Stomach (tissue), 9 donors: ENCODE results near the gene ZNF384. TPM values are rescaled to one million over a fixed set of nuclear protein-coding genes. Genes with fewer than 3 reads are reported as not detected.
"Not testable (repeated sequence)": the region's sequence is repeated elsewhere in the genome, so short reads cannot be mapped to it uniquely, and the experiment has no call there.

Source experiments
- DNase-seq, 2 donors: peaks; one replicate each; pipeline versions ENCODE4 v3.0.0 to v3.0.0-alpha.2; 2013 to 2019
- H3K27ac ChIP-seq, 5 donors: fragments of 200-600 bp in 4 of 5; sonication (generic) in 4 of 5; one replicate each; pipeline ENCODE4 v1.5.1; 2013 to 2019; ENCODE audit warnings: mild to moderate bottlenecking in 1 of 5, moderate library complexity in 1 of 5
- H3K27me3 ChIP-seq, 3 donors: fragments of 200-600 bp; sonication (generic); one replicate each; pipeline ENCODE4 v1.5.1; 2017 to 2019; ENCODE audit warnings: mixed run types in 1 of 3
- H3K36me3 ChIP-seq, 4 donors: fragments of 200-600 bp; sonication (generic); 1 replicate in 3 of 4; 2 replicates in 1 of 4; pipeline ENCODE4 v1.5.1; 2016 to 2019
- H3K4me1 ChIP-seq, 4 donors: fragments of 200-600 bp; sonication (generic); one replicate each; pipeline ENCODE4 v1.5.1; 2016 to 2019
- H3K4me3 ChIP-seq, 4 donors: fragments of 200-600 bp; sonication (generic) in 3 of 4; one replicate each; pipeline ENCODE4 v1.5.1; 2016 to 2019; ENCODE audit warnings: mild to moderate bottlenecking in 1 of 4
- H3K9me3 ChIP-seq, 4 donors: fragments of 200-600 bp; sonication (generic); one replicate each; pipeline ENCODE4 v1.5.1; 2016 to 2019
- EP300 ChIP-seq: sonication (generic); formaldehyde crosslinking; IDR thresholded peaks from one replicate; pipeline ENCODE4 v1.6.1; 2017; ENCODE audit warnings: antibody characterized with exemption
- POLR2A ChIP-seq, 4 donors: fragments of 450-650 bp; IDR thresholded peaks; one replicate each; pipeline ENCODE4 v1.6.1; 2016; ENCODE audit warnings: antibody characterized with exemption in 4 of 4, control low read depth in 2 of 4, mild to moderate bottlenecking in 1 of 4, moderate library complexity in 1 of 4
- POLR2AphosphoS5 ChIP-seq, 3 donors: sonication (generic); formaldehyde crosslinking; IDR thresholded peaks; one replicate each; pipeline ENCODE4 v1.6.1; 2016; ENCODE audit warnings: antibody characterized with exemption in 3 of 3
- WGBS, 5 donors: extraction: QIAGEN DNeasy Blood & Tissue Kit in 3 of 5; methylation state at CpG; one replicate each; pipeline versions ENCODE4 v1.1.5 to v1.1.7; 2013 to 2018; 5-methylcytosine and 5-hydroxymethylcytosine counted together
- intact Hi-C: fragments of 100-400 bp; cut with DNase I; formaldehyde crosslinking; loops from one replicate; pipeline ENCODE4 v1.15.1; 2023; ENCODE audit warnings: low total_unique reads
- polyA plus RNA-seq, 3 donors: library from polyadenylated mRNA; stranded (reverse); fragments of 200-250 nt; gene quantifications; one replicate each; pipeline ENCODE4 v1.2.3, GENCODE V29; 2013
- total RNA-seq, 5 donors: library from RNA; depleted of rRNA; stranded (reverse); fragments of >200 nt; gene quantifications; one replicate each; pipeline versions ENCODE4 v1.1.0 to v1.2.3, GENCODE V29; 2014 to 2016
- TF ChIP-seq, protein P1 (sequence below), 7 experiments: fragments of 450-650 bp in 4 of 7; fragments of 200-600 bp in 3 of 7; sonication (generic) in 3 of 7; IDR thresholded peaks; one replicate each; pipeline ENCODE4 v1.5.1; 2016 to 2019; ENCODE audit warnings: antibody characterized with exemption in 7 of 7, control low read depth in 2 of 7, mild to moderate bottlenecking in 1 of 7
- donor health status: healthy with polysubstance abuse.
- donor health status: Bipolar disorder and iron deficiency.
- donor health status: healthy.

The ZNF384 gene
- total and polyA plus RNA-seq, 8 donors: 16.5 to 207 (median 28.1) TPM

DNA sequence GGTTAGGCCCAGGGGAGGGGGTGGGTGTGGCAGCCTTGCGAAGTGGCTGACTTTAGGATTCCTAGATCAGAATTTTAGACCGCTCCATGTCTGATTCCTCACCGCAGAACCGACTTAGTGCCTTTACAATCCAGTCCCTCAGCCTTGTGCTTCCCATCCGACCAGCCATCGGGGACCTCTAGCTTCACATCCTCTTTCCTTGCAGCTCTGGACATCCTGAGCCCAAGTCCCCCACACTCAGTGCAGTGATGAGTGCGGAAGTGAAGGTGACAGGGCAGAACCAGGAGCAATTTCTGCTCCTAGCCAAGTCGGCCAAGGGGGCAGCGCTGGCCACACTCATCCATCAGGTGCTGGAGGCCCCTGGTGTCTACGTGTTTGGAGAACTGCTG is 35.2 kb upstream of the ZNF384 start:
- no peaks in the 10 kb centered on the region for H3K27me3 ChIP-seq
- H3K4me1 ChIP-seq: peaks cover 7 to 16% (median 14%) of the 10 kb centered on the region in 4 donors
- intact Hi-C loops: no loop called here
- peak overlapping the region; percentile 83 to 92 (median 90) for H3K27ac ChIP-seq
- H3K4me3 ChIP-seq: peak overlapping the region; percentile 59 to 65 (median 61)
- TF ChIP-seq POLR2A (IDR thresholded peaks at IDR 0.05) (no peak), EP300 (no peak), POLR2AphosphoS5 (IDR thresholded peaks at IDR 0.05) (no peak)
- TF ChIP-seq, protein P1, sequence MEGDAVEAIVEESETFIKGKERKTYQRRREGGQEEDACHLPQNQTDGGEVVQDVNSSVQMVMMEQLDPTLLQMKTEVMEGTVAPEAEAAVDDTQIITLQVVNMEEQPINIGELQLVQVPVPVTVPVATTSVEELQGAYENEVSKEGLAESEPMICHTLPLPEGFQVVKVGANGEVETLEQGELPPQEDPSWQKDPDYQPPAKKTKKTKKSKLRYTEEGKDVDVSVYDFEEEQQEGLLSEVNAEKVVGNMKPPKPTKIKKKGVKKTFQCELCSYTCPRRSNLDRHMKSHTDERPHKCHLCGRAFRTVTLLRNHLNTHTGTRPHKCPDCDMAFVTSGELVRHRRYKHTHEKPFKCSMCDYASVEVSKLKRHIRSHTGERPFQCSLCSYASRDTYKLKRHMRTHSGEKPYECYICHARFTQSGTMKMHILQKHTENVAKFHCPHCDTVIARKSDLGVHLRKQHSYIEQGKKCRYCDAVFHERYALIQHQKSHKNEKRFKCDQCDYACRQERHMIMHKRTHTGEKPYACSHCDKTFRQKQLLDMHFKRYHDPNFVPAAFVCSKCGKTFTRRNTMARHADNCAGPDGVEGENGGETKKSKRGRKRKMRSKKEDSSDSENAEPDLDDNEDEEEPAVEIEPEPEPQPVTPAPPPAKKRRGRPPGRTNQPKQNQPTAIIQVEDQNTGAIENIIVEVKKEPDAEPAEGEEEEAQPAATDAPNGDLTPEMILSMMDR (IDR thresholded peaks at IDR 0.05): no peak
- 6 to 18% (median 11%) methylated on average over 10 of the region's 10 CpGs for WGBS, 5 donors
- H3K9me3 ChIP-seq: no peaks in the 10 kb centered on the region
- peaks cover 16 to 31% (median 20%) of the 10 kb centered on the region in 4 donors for H3K36me3 ChIP-seq
- peak; percentile 27 to 52 for DNase-seq

DNA sequence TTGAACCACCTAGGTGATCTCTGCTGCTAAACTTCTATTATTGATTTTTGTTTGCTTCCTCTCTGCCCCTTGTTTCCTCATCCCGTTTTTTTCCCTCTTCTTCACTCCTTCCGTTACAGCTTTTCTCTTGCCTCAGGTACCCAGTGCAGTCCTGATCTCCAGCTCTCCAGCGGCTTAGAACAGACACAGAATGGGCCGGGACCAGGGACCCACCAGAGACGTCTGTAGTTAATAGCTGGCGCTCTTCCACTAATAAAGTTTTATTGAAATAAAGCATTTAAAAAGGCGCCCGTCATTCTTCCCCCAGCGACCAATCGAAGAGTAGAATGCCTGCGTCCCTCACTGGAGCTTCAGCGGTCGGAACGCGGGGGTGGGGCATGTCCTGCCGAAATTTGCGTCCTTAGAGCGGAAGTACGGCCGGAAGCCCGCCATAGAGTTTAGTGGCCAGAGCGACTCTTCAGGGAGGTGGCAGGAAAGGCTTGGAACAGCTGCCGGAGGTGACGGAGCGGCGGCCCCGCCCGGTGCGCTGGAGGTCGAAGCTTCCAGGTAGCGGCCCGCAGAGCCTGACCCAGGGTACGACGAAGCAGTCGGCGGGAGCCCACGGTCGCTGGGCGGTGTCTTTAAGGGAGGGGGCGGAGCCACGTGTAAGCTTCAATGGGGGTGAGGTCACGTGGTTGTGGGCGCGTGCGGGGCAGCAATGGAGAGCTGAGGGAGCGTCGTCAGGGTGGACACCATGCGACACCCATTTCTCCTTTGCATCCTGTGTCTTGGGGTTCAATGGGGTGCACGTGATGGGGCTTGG is 34.6 kb upstream of the ZNF384 start, which contains the start of gene COPS7A:
Gene COPS7A (plus strand): TSS at position 440 of the 802 bp plus-strand sequence. CDS start 611 bp downstream, outside the sequence.
- TF ChIP-seq POLR2A (IDR thresholded peaks at IDR 0.05) (peak in 1 of 4 donors; percentile 14), POLR2AphosphoS5 (IDR thresholded peaks at IDR 0.05) (peak; percentile 79 to 93 (median 82)), EP300 (no peak)
- TF ChIP-seq, protein P1 (IDR thresholded peaks at IDR 0.05): peak in 1 of 7 experiments; percentile 20
- Histone ChIP-seq H3K27ac (peak within 1 kb of the TSS; percentile 83 to 92 (median 90)), H3K36me3 (peaks cover 10 to 25% (median 14%) of the 10 kb centered on the region in 4 donors), H3K9me3 (no peaks in the 10 kb centered on the region), H3K4me1 (peaks cover 7 to 16% (median 14%) of the 10 kb centered on the region in 4 donors), H3K4me3 (peak within 1 kb of the TSS; percentile 59 to 65 (median 61)), H3K27me3 (peaks cover 0 to 1% (median 0%) of the 10 kb centered on the region in 3 donors)
- DNase-seq: peak; percentile 97 to 99
- 0 to 1% (median 1%) methylated on average over 37 to 49 of the region's 49 CpGs for WGBS, 5 donors
- intact Hi-C loops: no loop called here

DNA sequence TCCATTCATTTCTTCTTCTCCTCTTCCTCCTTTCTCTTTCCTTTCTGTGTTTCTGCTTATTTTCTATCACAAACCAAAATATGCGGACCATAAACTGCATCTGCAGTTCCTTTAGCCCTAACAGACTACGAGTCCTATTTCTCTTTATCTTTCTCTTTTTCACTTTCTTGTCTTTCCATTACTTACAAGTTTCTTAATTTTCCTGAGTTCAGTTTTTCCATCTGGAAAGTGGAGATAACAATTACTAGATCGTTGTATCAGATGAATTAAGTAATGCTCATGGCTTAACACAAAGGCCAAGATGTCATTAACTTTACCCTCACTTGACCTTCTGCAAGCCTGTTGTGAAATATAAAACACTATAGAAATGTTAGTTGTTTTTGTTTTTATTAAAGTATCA is 33.7 kb upstream of the ZNF384 start:
- peaks cover 7 to 16% (median 14%) of the 10 kb centered on the region in 4 donors for H3K4me1 ChIP-seq
- no peak overlapping the region for H3K27ac ChIP-seq
- TF ChIP-seq, protein P1 (IDR thresholded peaks at IDR 0.05): no peak
- no peak for TF ChIP-seq EP300
- TF ChIP-seq POLR2A (IDR thresholded peaks at IDR 0.05): no peak
- no peak for TF ChIP-seq POLR2AphosphoS5 (IDR thresholded peaks at IDR 0.05)
- H3K36me3 ChIP-seq: peaks cover under 1 to 15% (median 5%) of the 10 kb centered on the region in 4 donors
- intact Hi-C loops: no loop called here
- WGBS, 5 donors: 78 to 87% (median 81%) methylated on average over 3 of the region's 3 CpGs
- H3K27me3 ChIP-seq: peaks cover 0 to 10% (median 0%) of the 10 kb centered on the region in 3 donors
- DNase-seq: no peak
- no peaks in the 10 kb centered on the region for H3K9me3 ChIP-seq
- H3K4me3 ChIP-seq: no peak overlapping the region

DNA sequence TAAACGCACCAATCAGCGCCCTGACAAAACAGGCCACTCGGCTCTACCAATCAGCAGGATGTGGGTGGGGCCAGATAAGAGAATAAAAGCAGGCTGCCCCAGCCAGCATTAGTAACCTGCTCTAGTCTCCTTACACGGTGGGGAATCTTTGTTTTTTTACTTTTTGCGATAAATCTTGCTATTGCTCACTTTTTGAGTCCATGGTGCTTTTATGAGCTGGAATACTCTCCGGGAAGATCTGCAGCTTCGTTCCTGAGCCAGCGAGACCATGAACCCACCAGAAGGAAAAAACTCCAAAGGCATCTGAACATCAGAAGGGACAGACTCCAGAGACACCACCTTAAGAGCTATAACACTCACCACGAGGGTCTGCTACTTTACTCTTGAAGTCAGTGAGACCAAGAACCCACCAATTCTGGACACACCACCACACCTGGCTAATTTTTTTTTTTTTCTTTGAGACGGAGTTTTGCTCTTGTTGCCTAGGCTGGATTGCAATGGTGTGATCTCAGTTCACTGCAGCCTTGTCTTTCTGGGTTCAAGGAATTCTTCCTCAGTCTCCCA is 27.8 kb upstream of the ZNF384 start:
- Histone ChIP-seq H3K36me3 (no peaks in the 10 kb centered on the region), H3K4me3 (no peak overlapping the region), H3K9me3 (no peaks in the 10 kb centered on the region), H3K27ac (no peak overlapping the region), H3K4me1 (no peaks in the 10 kb centered on the region), H3K27me3 (peaks cover 0 to 49% (median 0%) of the 10 kb centered on the region in 3 donors)
- intact Hi-C loops: no loop called here
- DNase-seq: no peak
- TF ChIP-seq EP300: no peak
- no peak for TF ChIP-seq POLR2A (IDR thresholded peaks at IDR 0.05)
- TF ChIP-seq POLR2AphosphoS5 (IDR thresholded peaks at IDR 0.05): no peak
- TF ChIP-seq, protein P1 (IDR thresholded peaks at IDR 0.05): no peak
- 64 to 79% (median 73%) methylated on average over 8 to 10 of the region's 10 CpGs for WGBS, 5 donors

DNA sequence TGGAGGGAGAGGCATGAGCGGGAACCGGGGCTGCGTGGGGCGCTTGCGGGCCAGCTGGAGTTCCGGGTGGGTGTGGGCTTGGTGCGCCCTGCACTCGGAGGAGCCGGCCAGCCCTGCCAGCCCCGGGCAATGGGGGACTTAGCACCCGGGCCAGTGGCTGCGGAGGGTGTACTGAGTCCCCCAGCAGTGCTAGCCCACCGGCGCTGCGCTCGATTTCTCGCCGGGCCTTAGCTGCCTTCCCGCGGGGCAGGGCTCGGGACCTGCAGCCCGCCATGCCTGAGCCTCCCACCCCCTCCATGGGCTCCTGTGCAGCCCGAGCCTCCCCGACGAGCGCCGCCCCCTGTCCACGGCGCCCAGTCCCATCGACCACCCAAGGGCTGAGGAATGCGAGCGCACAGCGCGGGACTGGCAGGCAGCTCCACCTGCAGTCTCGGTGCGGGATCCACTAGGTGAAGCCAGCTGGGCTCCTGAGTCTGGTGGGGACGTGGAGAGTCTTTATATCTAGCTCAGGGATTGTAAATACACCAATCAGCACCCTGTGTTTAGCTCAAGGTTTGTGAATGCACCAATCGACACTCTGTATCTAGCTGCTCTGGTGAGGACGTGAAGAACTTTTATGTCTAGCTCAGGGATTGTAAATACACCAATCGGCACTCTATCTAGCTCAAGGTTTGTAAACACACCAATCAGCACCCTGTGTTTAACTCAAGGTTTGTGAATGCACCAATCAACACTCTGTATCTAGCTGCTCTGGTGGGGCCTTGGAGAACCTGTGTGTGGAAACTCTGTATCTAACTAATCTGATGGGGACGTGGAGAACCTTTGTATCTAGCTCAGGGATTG is 27.1 kb upstream of the ZNF384 start:
- H3K4me3 ChIP-seq, DNase-seq, H3K36me3 ChIP-seq, H3K4me1 ChIP-seq, H3K27ac ChIP-seq, H3K9me3 ChIP-seq, intact Hi-C loops: not testable (repeated sequence)
- 83 to 91% (median 89%) methylated on average over 6 to 30 of the region's 41 CpGs for WGBS, 5 donors
- peaks cover 0 to 56% (median 0%) of the 10 kb centered on the region in 3 donors for H3K27me3 ChIP-seq
